RWPE1 (cell line): ENCODE measurements around the gene SRGAP1.

Experiments
- CTCF ChIA-PET: fragments of 350-600 bp; sonication (Branson Sonifier 250); formaldehyde crosslinking; extraction: SDS; loops from one replicate; lab custom pipeline; 2021; lab: Yijun Ruan, JAX
- POLR2A ChIA-PET: fragments of 400-600 bp; formaldehyde crosslinking; extraction: SDS; loops from one replicate; lab custom pipeline; 2020; ENCODE audit warnings: antibody characterized with exemption; ENCODE audit not compliant: low non-redundant PET; lab: Yijun Ruan, JAX
- DNase-seq: peaks from one replicate; pipeline ENCODE4 v3.0.0; 2012; ENCODE audit warnings: low spot score
- H3K27ac ChIP-seq: fragments of 450-650 bp; 2 replicates; pipeline ENCODE4 v1.5.1; 2017
- TF ChIP-seq, protein P1 (sequence below): fragments of 450-650 bp; conservative IDR thresholded peaks from 2 replicates; pipeline ENCODE4 v1.5.1; 2017; ENCODE audit warnings: low read depth, mild to moderate bottlenecking

Gene SRGAP1

GRCh38 chr12:63997198-63997597 lies 152.7 kb downstream of the SRGAP1 start:
- CTCF ChIA-PET: no interaction called here
- no peak overlapping the region for H3K27ac ChIP-seq
- TF ChIP-seq, protein P1, sequence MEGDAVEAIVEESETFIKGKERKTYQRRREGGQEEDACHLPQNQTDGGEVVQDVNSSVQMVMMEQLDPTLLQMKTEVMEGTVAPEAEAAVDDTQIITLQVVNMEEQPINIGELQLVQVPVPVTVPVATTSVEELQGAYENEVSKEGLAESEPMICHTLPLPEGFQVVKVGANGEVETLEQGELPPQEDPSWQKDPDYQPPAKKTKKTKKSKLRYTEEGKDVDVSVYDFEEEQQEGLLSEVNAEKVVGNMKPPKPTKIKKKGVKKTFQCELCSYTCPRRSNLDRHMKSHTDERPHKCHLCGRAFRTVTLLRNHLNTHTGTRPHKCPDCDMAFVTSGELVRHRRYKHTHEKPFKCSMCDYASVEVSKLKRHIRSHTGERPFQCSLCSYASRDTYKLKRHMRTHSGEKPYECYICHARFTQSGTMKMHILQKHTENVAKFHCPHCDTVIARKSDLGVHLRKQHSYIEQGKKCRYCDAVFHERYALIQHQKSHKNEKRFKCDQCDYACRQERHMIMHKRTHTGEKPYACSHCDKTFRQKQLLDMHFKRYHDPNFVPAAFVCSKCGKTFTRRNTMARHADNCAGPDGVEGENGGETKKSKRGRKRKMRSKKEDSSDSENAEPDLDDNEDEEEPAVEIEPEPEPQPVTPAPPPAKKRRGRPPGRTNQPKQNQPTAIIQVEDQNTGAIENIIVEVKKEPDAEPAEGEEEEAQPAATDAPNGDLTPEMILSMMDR: no peak
- DNase-seq: peak; percentile 5
- POLR2A ChIA-PET: no interaction called here

- no peak overlapping the region for H3K27ac ChIP-seq
- no peak for DNase-seq
- ChIA-PET CTCF (no interaction called here), POLR2A (no interaction called here)
- TF ChIP-seq, protein P1: no peak
These were observed 154.1 kb downstream of the SRGAP1 start for GRCh38 chr12:63998584-63998983.

- DNase-seq: no peak
- ChIA-PET POLR2A (no interaction called here), CTCF (no interaction called here)
- no peak overlapping the region for H3K27ac ChIP-seq
- TF ChIP-seq, protein P1: no peak
These were observed 155.4 kb downstream of the SRGAP1 start for GRCh38 chr12:63999853-64000252.

- H3K27ac ChIP-seq: no peak overlapping the region
- CTCF ChIA-PET: interaction anchor here (0.7 kb wide), 1 partner anchor 204 kb away, joined by 3 read pairs; no protein-coding TSS in a partner anchor
- POLR2A ChIA-PET: no interaction called here
- TF ChIP-seq, protein P1: no peak
- DNase-seq: no peak
These were observed 156.9 kb downstream of the SRGAP1 start for GRCh38 chr12:64001439-64001838.

DNA sequence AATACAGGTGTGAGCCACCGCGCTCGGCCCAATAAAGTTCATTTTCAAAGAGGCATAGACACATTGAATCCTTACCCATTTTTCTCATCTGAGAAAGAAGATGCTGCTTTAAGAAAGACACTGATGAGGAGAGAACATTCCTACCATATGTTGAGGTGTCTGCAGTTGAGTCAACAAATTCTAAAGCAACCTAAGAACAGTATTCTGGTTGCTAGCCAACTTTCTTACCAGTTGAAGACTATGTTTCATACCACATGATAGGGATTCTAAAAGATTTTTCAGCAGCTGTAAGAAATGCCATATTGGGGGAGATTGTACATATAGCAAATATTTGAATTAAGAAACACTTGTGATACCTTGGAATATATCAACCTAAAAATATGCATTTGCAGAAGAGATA lies 160.1 kb downstream of the SRGAP1 start:
- DNase-seq: no peak
- POLR2A ChIA-PET: no interaction called here
- CTCF ChIA-PET: no interaction called here
- H3K27ac ChIP-seq: peak overlapping the region; percentile 12; the same call in 1 of the 2 replicates
- TF ChIP-seq, protein P1: no peak

DNA sequence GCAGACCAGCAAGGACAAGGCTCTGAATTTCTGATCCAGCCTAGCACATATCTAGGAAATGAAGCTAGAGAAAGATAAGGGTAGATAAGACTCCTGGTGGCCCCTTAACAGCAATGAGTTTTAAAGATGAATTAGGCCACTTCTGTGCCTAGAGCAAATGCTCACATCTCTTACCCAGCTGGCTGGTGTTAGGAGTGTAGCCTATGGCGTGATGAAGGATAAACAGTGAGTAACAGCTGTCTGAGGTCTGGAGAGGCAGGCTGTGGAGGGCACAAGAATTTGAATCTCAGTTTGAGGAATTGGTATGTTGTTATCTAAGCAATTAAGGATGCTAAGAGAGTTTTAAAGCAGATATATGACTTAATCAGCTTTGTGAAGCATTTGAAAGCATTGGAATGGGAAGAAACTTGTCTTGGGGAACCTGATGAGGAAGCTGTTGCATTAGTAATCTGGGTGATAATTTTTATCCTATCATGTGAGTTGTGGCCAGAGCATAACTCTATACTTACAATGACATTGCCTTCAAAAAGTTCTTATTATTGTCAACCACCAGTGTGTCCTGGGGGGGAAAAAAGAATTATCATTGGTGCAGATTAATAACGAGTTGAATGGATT lies 161.8 kb downstream of the SRGAP1 start:
- TF ChIP-seq, protein P1: no peak
- H3K27ac ChIP-seq: no peak overlapping the region
- POLR2A ChIA-PET: no interaction called here
- CTCF ChIA-PET: interaction anchor here (0.6 to 2.1 kb wide), 2 partner anchors 37 to 163 kb away, joined by 4 to 12 read pairs; partner anchors contain the start of gene SRGAP1
- DNase-seq: no peak
